Stimulated activated naive CD8-positive, alpha-beta T cell treated with anti-CD3 and anti-CD28 coated beads, Interleukin-15, Interleukin-2, amounts not matched to agents 100 ng/mL and 50 ng/mL, for 24 hours (primary cell): ENCODE results near the gene CACNA2D3.

Source experiments
- H3K27ac Mint-ChIP-seq: one replicate; pipeline ENCODE4 v1.8.0; 2021; ENCODE audit warnings: mild to moderate bottlenecking, mixed read lengths
- H3K27me3 Mint-ChIP-seq: one replicate; pipeline ENCODE4 v1.8.0; 2021; ENCODE audit warnings: mixed read lengths
- H3K36me3 Mint-ChIP-seq: one replicate; pipeline ENCODE4 v1.8.0; 2021; ENCODE audit warnings: low read depth, mixed read lengths
- H3K4me1 Mint-ChIP-seq: one replicate; pipeline ENCODE4 v1.8.0; 2021; ENCODE audit warnings: low read depth, mixed read lengths
- H3K4me3 Mint-ChIP-seq: one replicate; pipeline ENCODE4 v1.8.0; 2021; ENCODE audit warnings: mild to moderate bottlenecking, mixed read lengths
- H3K9me3 Mint-ChIP-seq: one replicate; pipeline ENCODE4 v1.8.0; 2021; ENCODE audit warnings: mixed read lengths

Gene CACNA2D3

DNA sequence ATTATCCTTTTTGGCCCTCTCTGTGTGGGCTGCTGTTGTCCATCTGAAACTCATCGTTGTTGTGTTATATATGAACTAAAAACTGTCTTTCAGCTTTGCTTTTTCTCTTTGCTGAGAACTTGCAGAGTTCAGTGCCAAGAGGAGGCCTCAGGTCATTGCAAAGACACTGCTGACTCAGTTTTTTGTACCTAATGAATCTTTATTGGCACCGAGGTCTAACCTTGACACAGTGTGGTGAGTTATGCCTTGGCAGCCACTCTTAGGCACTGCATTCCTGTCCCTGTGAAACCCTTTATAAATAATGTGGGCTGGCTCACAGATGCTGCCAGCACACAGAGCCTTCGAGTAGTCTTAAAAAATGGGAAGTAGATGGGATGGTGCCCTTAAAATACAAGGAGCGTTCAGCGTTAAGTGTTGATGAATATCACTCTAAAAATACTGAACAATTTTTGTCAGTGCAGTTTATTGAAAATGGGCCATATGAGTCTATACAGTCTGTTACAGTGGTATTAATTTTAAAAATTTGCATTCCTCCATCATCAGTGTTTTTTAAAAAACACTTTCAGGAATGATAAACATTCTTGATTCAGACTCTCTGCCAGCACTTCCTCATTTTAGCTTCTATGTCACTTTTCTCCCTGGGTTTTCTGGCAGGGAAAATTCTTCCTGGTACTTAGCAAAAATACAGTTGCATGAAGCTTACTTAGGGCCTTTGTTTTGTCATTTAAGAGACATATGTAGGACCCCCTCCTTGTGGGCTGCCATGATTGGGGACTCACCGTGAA is 234.1 kb downstream of the CACNA2D3 start:
- Mint-ChIP-seq H3K4me1 (no peaks in the 10 kb centered on the region), H3K27ac (no peak overlapping the region)

DNA sequence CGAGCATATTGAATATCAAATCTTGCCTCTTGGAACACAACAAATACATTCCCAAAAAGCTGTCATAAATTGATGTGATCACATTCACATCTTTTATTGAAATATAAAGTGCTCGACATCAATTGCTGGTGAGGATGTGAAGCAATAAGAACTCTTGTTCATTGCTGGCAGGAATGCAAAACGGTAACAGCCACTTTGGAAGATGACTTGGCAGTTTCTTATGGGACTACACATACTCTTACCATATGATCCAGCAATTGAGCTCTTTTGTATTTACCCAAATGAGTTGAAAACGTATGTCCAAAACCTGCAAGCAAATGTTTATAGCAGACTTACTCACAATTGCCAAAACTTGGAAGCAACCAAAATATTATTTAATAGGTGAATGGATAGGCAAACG is 234.9 kb downstream of the CACNA2D3 start:
- Mint-ChIP-seq H3K9me3 (no peaks in the 10 kb centered on the region), H3K4me3 (no peak overlapping the region), H3K4me1 (no peaks in the 10 kb centered on the region), H3K27ac (no peak overlapping the region), H3K36me3 (no peaks in the 10 kb centered on the region), H3K27me3 (no peaks in the 10 kb centered on the region)

More for the DNA sequence above, 234.1 kb downstream of the CACNA2D3 start:
- Mint-ChIP-seq H3K9me3 (no peaks in the 10 kb centered on the region), H3K36me3 (no peaks in the 10 kb centered on the region), H3K4me3 (no peak overlapping the region), H3K27me3 (no peaks in the 10 kb centered on the region)

DNA sequence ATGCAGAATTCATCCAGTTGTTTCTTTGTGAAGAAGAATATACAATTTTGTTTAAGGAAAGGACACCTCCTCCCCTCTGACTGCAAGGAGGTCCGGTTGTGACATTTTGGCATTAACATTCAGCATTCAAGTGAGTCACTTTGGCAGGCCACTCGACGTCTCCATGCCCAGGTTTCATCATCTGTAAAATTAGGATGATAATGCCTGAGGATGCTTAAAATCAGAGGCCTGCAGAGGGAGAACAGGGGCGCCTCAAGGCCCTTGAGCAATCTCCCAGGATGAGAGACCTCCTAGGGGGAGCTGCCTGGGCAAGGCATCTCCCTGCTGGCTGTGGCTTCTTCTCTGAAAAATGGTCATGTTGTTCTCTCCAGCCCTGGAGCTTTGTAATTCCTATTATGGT is 236.0 kb downstream of the CACNA2D3 start:
- Mint-ChIP-seq H3K4me1 (no peaks in the 10 kb centered on the region), H3K27ac (no peak overlapping the region), H3K36me3 (no peaks in the 10 kb centered on the region), H3K4me3 (no peak overlapping the region), H3K27me3 (no peaks in the 10 kb centered on the region), H3K9me3 (no peaks in the 10 kb centered on the region)

DNA sequence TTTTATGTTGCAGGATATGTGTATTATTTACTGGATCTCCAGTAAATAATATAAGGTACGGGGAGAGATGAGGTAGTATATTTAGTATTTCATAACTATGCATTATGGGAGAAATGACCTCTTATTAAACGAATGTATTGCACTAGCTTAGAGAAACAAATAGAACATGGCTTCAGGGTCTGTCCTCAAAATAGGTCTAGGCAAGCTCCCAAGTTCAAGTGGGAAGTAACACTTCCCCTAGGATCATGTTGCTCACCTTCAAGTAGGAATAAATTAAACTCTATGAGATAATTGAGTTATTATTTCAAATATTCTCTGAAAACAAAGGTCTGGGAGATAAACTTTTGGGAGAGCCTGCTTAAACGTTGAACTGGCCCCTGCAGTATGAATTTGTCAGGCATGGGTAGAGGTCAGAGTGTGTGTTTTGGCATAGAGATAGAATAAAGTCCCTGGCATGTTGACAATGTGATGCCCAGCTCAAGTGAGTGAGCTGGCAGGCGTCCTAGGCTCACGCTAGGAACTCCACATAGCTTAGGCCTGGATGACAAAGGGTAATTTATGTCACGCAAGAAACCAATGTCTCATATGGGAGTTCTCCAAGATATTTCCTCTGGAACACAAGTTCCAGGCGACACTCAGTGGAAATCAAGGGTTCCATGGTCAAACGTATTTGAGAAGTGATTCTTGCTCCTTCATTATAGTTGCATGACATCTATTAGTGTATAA is 236.8 kb downstream of the CACNA2D3 start:
- Mint-ChIP-seq H3K36me3 (no peaks in the 10 kb centered on the region), H3K4me3 (no peak overlapping the region), H3K27me3 (no peaks in the 10 kb centered on the region), H3K4me1 (no peaks in the 10 kb centered on the region), H3K9me3 (no peaks in the 10 kb centered on the region), H3K27ac (no peak overlapping the region)

DNA sequence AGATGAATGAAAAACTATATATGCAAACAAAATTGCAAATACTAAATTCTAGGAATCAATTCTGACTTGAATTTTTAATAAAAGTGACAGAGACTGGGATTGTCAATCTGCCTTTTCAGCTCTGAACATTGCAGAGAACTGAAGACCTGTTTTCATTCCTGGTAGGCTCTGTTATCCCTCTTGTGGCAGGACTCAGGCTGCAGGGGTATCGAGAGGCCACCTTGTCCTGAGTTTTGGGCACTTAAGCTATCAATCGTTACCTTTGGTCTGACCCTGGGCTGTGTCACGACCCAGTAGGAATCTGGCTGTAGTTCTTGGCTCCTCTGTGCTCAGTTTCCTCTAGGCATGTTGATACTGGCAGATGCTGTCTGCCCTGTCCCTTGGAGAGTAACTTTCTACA is 238.0 kb downstream of the CACNA2D3 start:
- no peaks in the 10 kb centered on the region for H3K4me1 Mint-ChIP-seq
- H3K4me3 Mint-ChIP-seq, result no peak overlapping the region
- no peaks in the 10 kb centered on the region for H3K27me3 Mint-ChIP-seq
- no peaks in the 10 kb centered on the region for H3K36me3 Mint-ChIP-seq
- H3K9me3 Mint-ChIP-seq, result no peaks in the 10 kb centered on the region
- no peak overlapping the region for H3K27ac Mint-ChIP-seq

DNA sequence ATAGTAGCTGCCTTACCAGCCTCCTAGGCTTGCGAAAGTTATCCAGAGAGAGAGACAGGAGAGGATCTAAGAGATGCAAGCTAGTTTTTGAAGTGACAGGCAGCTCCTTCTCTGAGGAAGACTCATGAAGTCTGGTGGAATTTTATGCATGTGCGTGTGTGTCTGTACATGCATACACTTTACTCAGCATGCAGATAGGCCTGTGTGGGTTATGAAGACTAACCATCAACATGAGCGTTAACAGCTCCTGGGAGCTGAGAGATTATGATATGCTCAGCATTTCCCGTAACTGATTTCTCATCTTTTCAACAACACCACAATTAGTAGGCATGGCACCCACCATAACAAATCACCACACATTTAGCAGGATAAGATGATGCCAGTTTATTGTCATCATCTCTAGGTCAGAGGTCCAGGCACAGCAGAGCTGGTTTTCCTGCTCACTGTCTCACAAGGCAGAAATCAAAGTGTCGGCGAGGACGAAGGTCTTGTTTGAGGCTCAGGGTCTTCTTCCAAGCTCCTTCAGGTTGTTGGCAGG is 239.5 kb downstream of the CACNA2D3 start:
- no peaks in the 10 kb centered on the region for H3K4me1 Mint-ChIP-seq
- H3K27me3 Mint-ChIP-seq, result no peaks in the 10 kb centered on the region
- no peaks in the 10 kb centered on the region for H3K36me3 Mint-ChIP-seq
- no peak overlapping the region for H3K4me3 Mint-ChIP-seq
- H3K9me3 Mint-ChIP-seq, result no peaks in the 10 kb centered on the region
- H3K27ac Mint-ChIP-seq, result no peak overlapping the region

DNA sequence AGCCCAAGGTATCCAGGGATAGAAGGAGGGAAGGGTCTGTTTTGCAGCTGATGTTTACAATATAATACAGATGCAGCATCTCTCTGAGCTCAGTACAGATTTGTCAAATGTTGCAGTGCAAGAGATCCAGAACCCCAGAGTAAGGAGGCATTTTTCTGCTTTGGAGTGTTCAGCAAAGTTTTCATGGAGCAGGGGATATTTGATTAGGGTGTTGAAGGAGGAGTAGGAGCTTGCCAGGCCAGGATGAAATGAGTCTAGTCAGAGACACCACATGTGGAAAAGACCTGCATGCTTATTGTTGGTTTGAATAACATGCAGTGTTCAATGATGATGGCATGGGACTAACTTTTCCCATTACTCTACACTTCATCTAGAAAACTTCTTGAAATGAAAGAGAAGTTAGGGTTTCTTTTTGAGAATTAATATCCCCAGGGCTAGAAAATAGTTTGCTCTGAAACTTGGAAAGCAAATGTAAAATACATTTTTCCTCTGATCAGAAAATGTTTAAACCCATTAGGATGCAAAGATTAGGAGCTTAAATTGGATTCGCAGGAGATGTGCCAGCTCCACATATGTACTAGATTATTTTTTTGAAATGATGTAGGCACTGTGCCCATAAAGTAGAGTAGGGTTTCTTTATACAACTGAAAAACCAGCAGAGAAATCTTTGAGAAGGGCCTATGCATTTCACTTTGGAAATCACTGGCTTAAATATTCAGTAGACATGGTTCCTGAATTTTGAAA is 243.8 kb downstream of the CACNA2D3 start:
- Mint-ChIP-seq H3K36me3 (no peaks in the 10 kb centered on the region), H3K4me1 (no peaks in the 10 kb centered on the region), H3K4me3 (no peak overlapping the region), H3K9me3 (no peaks in the 10 kb centered on the region), H3K27me3 (peaks cover 8% of the 10 kb centered on the region), H3K27ac (no peak overlapping the region)

DNA sequence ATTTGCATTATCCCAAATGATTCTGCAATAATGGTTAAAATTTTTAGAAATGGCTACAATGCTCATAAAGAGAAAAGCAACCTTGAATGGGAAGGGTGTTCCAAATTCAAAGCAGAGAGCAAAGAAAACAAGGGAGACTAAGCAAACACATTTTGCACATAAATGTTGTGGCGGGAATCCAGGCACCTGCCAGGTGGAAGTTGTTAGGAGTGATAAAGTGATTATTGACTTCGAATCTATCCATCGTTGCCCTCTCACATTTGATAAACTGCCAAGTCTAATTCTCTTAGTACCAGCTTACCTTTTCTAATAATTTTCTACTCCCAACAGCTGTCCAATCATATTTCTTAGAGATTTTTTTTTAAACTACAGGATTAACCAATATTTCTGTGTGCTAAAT is 244.5 kb downstream of the CACNA2D3 start:
- H3K27me3 Mint-ChIP-seq, result peaks cover 10% of the 10 kb centered on the region

DNA sequence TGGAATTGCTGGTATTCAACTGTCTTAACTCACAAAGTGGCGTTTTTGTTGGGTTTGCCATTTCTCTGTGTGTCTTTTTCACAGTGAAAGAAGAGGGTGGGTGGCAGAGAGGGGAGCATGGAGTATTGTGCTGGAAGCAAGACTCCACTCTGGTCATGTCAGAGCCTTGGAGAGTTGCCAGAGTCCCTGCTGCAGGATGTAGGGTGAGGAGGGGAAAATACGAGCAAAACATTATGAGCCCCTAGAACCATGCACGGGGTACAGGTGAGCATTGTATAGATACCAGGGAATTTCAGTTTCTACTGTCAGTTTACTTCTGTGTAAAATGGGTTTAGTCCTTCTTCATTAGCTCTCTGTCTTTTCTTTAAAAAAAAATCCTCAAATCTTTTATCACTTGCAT is 249.9 kb downstream of the CACNA2D3 start:
- no peaks in the 10 kb centered on the region for H3K4me1 Mint-ChIP-seq

More for the DNA sequence above, 244.5 kb downstream of the CACNA2D3 start:
- H3K9me3 Mint-ChIP-seq, result no peaks in the 10 kb centered on the region
- H3K36me3 Mint-ChIP-seq, result no peaks in the 10 kb centered on the region
- no peak overlapping the region for H3K4me3 Mint-ChIP-seq
- H3K4me1 Mint-ChIP-seq, result no peaks in the 10 kb centered on the region
- no peak overlapping the region for H3K27ac Mint-ChIP-seq

DNA sequence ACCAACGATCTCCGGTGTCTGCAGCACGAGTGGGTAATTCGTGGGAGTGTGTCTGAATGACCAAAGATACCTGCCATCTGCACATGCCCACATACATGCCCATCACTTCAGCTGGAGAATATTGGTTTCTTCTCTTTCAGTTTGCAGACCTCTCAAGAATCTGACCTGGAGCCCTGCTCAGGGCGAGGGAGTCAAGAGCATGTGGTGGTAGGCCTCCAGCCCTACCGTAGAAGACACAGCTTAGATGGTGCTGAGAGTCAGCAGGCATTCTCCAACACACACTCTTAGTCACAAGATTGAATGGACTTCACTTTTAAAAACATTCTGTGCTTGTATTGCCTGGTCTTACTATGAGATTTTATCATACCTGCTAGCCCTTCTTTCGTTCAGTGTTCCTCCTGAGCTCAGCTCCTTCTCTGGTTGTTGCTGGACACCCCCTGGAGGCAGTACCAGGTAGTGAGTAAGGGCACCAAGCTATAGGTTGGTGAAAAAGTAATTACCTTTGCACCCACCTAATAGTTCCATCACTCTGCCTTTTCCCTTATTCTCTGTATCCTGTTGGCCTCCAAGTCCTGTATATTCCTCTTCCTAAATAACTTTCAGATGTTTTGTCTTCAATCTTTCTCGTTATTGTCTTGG is 252.0 kb downstream of the CACNA2D3 start:
- Mint-ChIP-seq H3K27ac (no peak overlapping the region), H3K9me3 (no peaks in the 10 kb centered on the region), H3K4me1 (no peaks in the 10 kb centered on the region), H3K4me3 (no peak overlapping the region), H3K36me3 (no peaks in the 10 kb centered on the region), H3K27me3 (peaks cover 7% of the 10 kb centered on the region)

More for the DNA sequence above, 249.9 kb downstream of the CACNA2D3 start:
- Mint-ChIP-seq H3K9me3 (no peaks in the 10 kb centered on the region), H3K27ac (no peak overlapping the region), H3K27me3 (peaks cover 10% of the 10 kb centered on the region), H3K36me3 (no peaks in the 10 kb centered on the region), H3K4me3 (no peak overlapping the region)

DNA sequence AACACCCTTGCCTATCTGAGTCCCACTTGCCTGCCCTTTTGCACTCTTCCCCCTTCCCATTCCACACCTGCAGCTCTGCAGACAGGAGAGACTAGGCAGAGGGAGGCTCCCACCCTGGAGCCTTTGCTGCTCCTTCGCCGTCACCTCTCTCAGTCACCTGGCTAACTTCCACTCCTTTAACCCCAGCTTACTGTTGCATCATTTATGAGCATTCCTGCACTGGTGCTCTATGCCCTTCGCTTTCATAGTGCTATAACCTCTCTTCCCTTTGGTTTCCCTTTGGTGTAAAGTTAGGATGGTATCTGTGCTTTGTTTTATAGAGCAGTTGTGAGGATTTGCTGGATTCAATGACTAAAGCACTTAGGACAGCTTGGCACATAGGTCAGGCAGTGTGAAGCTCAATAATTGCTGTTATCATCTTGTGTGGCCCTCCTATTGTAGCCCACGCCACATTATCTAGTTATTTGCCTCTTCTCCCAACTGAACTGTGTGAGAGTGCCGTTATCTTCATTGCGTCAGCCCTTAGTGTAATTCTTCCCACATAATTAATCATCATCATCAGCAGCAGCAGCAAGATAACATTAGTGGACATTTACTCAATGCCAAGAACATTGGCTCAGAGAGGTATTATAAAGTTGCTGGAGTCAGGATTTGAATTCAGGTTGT is 253.9 kb downstream of the CACNA2D3 start:
- H3K27me3 Mint-ChIP-seq, result peaks cover 3% of the 10 kb centered on the region
- H3K4me1 Mint-ChIP-seq, result no peaks in the 10 kb centered on the region
- no peaks in the 10 kb centered on the region for H3K36me3 Mint-ChIP-seq
- no peak overlapping the region for H3K4me3 Mint-ChIP-seq
- no peak overlapping the region for H3K27ac Mint-ChIP-seq
- H3K9me3 Mint-ChIP-seq, result no peaks in the 10 kb centered on the region

DNA sequence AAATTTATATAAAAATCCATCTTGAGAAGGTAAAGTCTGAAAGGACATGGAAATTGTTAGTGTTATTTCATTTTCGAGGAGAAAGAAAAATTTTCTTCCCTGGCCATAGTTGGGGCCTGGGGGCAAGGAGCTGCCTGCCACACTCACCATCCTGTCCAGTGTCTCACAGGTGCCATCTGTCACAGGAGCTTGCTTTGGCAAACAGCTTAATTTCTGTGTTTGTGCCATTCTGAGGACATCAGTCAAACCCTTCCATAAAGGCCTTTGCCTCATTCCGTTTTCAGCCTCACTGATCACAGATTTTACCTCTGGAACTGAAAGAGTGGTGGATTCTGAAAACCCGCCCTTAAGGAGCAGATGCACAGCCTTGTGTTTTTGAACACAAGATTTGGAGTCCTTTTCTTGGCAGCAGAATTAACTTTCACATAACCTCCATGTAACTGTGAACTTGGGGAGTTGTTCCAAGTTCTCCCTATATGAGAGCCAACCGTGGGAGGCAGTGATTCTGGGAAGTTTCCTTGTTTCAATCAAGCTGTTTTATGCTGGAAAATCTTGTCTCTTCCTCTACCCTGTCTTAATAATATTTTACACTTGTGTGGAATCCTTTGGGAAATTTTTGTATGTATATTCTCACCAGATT is 254.7 kb downstream of the CACNA2D3 start:
- Mint-ChIP-seq H3K9me3 (no peaks in the 10 kb centered on the region), H3K4me1 (no peaks in the 10 kb centered on the region), H3K4me3 (no peak overlapping the region), H3K27ac (no peak overlapping the region), H3K36me3 (no peaks in the 10 kb centered on the region), H3K27me3 (no peaks in the 10 kb centered on the region)

DNA sequence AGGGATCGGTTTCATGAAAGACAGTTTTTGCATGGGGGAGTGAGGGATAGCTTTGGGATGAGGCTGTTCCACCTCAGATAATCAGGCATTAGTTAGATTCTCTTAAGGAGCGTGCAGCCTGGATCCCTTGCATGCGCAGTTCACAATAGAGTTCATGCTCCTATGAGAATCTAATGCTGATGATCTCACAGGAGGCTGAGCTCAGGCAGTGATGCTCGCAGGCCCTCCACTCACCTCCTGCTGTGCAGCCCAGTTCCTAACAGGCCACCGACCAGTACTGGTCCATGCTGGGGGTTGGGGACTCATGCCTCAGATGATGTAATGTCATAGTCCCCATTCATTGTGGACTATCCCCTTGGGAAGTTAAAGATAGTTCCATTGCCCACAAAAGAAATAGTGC is 255.8 kb downstream of the CACNA2D3 start:
- Mint-ChIP-seq H3K4me3 (no peak overlapping the region), H3K27me3 (no peaks in the 10 kb centered on the region), H3K9me3 (no peaks in the 10 kb centered on the region), H3K4me1 (no peaks in the 10 kb centered on the region), H3K27ac (no peak overlapping the region), H3K36me3 (no peaks in the 10 kb centered on the region)

DNA sequence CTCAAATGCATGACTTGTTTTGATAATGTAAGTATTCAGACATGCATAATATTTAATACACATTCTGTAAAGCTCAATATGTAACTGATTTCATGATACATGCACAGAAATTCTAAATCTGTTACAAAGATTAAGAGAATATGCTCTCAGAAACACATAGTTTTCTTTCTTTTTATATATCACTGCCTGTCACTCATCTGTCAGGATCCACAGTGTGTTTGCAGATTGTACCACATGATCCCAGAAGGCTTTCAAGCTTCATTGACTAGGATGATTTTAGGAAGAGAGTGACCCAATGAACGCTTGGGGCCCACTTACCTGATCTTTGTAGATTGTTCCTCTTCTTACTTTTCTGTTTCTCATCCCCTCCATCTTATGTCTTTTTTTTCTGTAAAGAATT is 261.9 kb downstream of the CACNA2D3 start:
- Mint-ChIP-seq H3K4me1 (no peaks in the 10 kb centered on the region), H3K27ac (no peak overlapping the region), H3K36me3 (no peaks in the 10 kb centered on the region)

More for the DNA sequence above, 261.9 kb downstream of the CACNA2D3 start:
- H3K27me3 Mint-ChIP-seq, result no peaks in the 10 kb centered on the region
- H3K9me3 Mint-ChIP-seq, result no peaks in the 10 kb centered on the region
- H3K4me3 Mint-ChIP-seq, result no peak overlapping the region
